ENCODE data around the gene COX8C. TPM values are rescaled to one million over a fixed set of nuclear protein-coding genes. Genes with fewer than 3 reads are reported as not detected.

The COX8C gene
- total and polyA plus RNA-seq, 10 of the 15 experiments (the other 5 are each of a cell fraction or from before 2014, with no cell fraction given): 0.15 to 0.20 TPM; not detected in 8

DNA sequence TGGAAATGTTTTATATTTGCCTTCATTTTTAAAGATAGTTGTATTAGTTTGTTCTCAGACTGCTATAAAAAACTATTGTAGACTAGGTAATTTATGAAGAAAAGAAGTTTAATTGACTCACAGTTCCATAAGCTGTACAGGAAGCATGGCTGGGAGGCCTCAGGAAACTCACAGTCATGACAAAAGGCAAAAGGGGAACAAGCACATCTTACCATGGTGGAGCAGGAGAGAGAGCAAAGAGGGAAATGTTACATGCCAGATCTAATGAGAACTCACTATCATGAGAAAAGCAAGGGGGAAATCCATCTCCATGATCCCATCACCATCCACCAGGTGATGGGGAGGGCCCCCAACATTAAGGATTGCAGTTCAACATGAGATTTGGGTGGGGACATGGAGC, 48.2 kb downstream of the COX8C start:
- Histone ChIP-seq H3K27ac (ENCODE audit: control insufficient read depth, insufficient read depth) (no peak overlapping the region; the same call in 1 of the 2 replicates), H3K4me1 (ENCODE audit: control insufficient read depth, insufficient read depth, low read length) (no peaks in the 10 kb centered on the region), H3K9me3 (replicated peaks; ENCODE audit: control insufficient read depth, insufficient read depth, low read length) (peaks cover 4% of the 10 kb centered on the region), H3K4me3 (no peak overlapping the region), H2AFZ (ENCODE audit: control insufficient read depth, low read depth, low read length) (no peak overlapping the region), H3K9ac (ENCODE audit: control insufficient read depth, insufficient read depth, low read length) (no peak overlapping the region), H3K36me3 (ENCODE audit: control insufficient read depth in 2 of 2, insufficient read depth in 2 of 2, low read length in 1 of 2) (no peaks in the 10 kb centered on the region), H3K27me3 (replicated peaks in 1 of 2; ENCODE audit: control insufficient read depth in 2 of 2, insufficient read depth in 2 of 2, low read length in 1 of 2) (no peaks in the 10 kb centered on the region), H3K4me2 (ENCODE audit: control insufficient read depth, insufficient read depth) (no peak overlapping the region), H3K79me2 (ENCODE audit: control insufficient read depth, insufficient read depth, low read length) (no peaks in the 10 kb centered on the region), H4K20me1 (ENCODE audit: control insufficient read depth, insufficient read depth) (no peaks in the 10 kb centered on the region)
- ATAC-seq (peak; percentile 25; the same call in 1 of the 3 replicates), FAIRE-seq (no peak), DNase-seq (ENCODE audit: low read depth, low spot score) (no peak)
- SMC1A ChIA-PET (ENCODE audit: uncharacterized antibody, unreplicated experiment): no interaction called here
- POLR2A ChIA-PET: no interaction called here
- intact Hi-C loops (cut with micrococcal nuclease; ENCODE audit: unreplicated experiment): no loop called here
- CTCF ChIA-PET: no interaction called here
- no TSS peak for BruUV-seq (replicated peaks)
- RAD21 ChIA-PET (ENCODE audit: unreplicated experiment): no interaction called here
- in situ Hi-C loops (cut with MboI): no loop called here
- no peak for TF ChIP-seq POLR2A (IDR thresholded peaks at IDR 0.05; ENCODE audit: low read depth, low read length)
- no peak for TF ChIP-seq YY1 (IDR thresholded peaks at IDR 0.05; ENCODE audit: low read depth, low read length)
- TF ChIP-seq, protein P1, sequence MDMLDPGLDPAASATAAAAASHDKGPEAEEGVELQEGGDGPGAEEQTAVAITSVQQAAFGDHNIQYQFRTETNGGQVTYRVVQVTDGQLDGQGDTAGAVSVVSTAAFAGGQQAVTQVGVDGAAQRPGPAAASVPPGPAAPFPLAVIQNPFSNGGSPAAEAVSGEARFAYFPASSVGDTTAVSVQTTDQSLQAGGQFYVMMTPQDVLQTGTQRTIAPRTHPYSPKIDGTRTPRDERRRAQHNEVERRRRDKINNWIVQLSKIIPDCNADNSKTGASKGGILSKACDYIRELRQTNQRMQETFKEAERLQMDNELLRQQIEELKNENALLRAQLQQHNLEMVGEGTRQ (IDR thresholded peaks at IDR 0.05; ENCODE audit: borderline replicate concordance, low read depth, low read length): no peak
- no peak for TF ChIP-seq NR2C2 (IDR thresholded peaks at IDR 0.05; ENCODE audit: borderline replicate concordance, control insufficient read depth, insufficient read length, low read depth)
- no peak for TF ChIP-seq IRF4 (IDR thresholded peaks at IDR 0.05; ENCODE audit: low read depth, low read length)
- TF ChIP-seq, protein P2, sequence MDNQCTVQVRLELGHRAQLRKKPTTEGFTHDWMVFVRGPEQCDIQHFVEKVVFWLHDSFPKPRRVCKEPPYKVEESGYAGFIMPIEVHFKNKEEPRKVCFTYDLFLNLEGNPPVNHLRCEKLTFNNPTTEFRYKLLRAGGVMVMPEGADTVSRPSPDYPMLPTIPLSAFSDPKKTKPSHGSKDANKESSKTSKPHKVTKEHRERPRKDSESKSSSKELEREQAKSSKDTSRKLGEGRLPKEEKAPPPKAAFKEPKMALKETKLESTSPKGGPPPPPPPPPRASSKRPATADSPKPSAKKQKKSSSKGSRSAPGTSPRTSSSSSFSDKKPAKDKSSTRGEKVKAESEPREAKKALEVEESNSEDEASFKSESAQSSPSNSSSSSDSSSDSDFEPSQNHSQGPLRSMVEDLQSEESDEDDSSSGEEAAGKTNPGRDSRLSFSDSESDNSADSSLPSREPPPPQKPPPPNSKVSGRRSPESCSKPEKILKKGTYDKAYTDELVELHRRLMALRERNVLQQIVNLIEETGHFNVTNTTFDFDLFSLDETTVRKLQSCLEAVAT (IDR thresholded peaks at IDR 0.05): no peak
- TF ChIP-seq, protein P3, sequence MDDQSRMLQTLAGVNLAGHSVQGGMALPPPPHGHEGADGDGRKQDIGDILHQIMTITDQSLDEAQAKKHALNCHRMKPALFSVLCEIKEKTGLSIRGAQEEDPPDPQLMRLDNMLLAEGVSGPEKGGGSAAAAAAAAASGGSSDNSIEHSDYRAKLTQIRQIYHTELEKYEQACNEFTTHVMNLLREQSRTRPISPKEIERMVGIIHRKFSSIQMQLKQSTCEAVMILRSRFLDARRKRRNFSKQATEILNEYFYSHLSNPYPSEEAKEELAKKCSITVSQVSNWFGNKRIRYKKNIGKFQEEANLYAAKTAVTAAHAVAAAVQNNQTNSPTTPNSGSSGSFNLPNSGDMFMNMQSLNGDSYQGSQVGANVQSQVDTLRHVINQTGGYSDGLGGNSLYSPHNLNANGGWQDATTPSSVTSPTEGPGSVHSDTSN (IDR thresholded peaks at IDR 0.05; ENCODE audit: insufficient replicate concordance, low read depth, low read length): no peak
- no peak for TF ChIP-seq FOXK2 (IDR thresholded peaks at IDR 0.05)
- TF ChIP-seq FOS (IDR thresholded peaks at IDR 0.05; ENCODE audit: borderline replicate concordance, extremely low read depth, insufficient read length): no peak
- TF ChIP-seq CHD4 (IDR thresholded peaks at IDR 0.05): no peak
- TF ChIP-seq E2F8 (IDR thresholded peaks at IDR 0.05; ENCODE audit: low read depth, partially characterized antibody): no peak
- no peak for TF ChIP-seq CBFB (IDR thresholded peaks at IDR 0.05; ENCODE audit: low read depth)
- no peak for TF ChIP-seq IRF5 (IDR thresholded peaks at IDR 0.05; ENCODE audit: borderline replicate concordance)
- no peak for TF ChIP-seq MTA3 (IDR thresholded peaks at IDR 0.05; ENCODE audit: borderline replicate concordance, low read length)
- TF ChIP-seq TCF7 (IDR thresholded peaks at IDR 0.05; ENCODE audit: borderline replicate concordance): no peak
- no peak for TF ChIP-seq MYC (IDR thresholded peaks at IDR 0.05; ENCODE audit: insufficient read depth, insufficient read length, insufficient replicate concordance, low read length, severe bottlenecking)

Measured in GM12878 (cell line).